Measurements from ENCODE around the gene DPP10.

The DPP10 gene

DNA sequence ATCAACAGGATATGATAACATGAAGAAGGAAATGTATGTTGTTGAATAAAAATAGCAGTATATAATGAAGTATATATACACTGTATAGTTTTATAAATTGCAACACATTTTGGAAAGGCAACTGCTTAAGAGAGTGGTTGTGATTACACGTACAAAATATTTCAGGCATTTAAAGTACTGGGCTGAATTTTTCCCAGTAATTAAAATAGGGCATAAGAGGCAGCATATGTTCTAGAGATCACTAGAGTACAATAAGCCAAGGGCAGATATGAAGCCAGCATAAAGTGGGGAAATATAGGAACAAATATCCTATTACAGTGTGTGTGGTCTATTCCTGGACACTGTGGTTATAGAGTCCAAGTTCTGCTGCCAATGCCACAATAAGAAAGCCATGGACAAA, 14.1 kb downstream of the DPP10 start:
- H3K36me3 ChIP-seq (ENCODE audit: control insufficient read depth in 2 of 2, insufficient read depth in 2 of 2, low read length in 2 of 2), result no peaks in the 10 kb centered on the region
- no peaks in the 10 kb centered on the region for H3K9me3 ChIP-seq (ENCODE audit: control insufficient read depth in 2 of 2, low read length in 2 of 2)
- H3K4me3 ChIP-seq (ENCODE audit: low read length in 2 of 2), result no peak overlapping the region
- no peaks in the 10 kb centered on the region for H3K27me3 ChIP-seq (ENCODE audit: control insufficient read depth in 1 of 2, insufficient read depth in 2 of 2, low read length in 2 of 2)
- H3K27ac ChIP-seq (ENCODE audit: low read length), result no peak overlapping the region
- H3K9ac ChIP-seq (ENCODE audit: low read length in 2 of 2), result no peak overlapping the region
- H3K4me1 ChIP-seq (ENCODE audit: control insufficient read depth, insufficient read depth, low read length), result no peaks in the 10 kb centered on the region

DNA sequence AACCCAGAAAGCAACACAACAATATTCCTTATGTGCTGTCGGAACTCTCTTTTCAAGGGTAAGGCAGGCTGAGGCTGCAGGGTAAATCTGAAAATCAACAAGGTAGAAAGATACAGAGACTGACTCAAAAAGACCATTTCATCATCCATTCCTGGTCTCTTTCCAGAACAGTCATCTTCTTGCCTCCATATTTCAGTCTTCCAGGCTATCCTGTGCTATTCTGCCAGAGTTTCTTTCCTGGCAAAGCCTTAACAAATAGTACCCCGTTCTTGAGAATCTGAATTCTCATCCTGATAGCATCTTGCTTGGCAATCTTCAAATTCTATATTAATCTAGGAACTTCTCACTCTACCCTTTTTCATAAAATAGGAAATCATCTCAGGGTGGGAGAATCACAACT, 15.5 kb downstream of the DPP10 start:
- no peak overlapping the region for H3K4me3 ChIP-seq (ENCODE audit: low read length in 2 of 2)
- no peak overlapping the region for H3K27ac ChIP-seq (ENCODE audit: low read length)
- H3K9me3 ChIP-seq (ENCODE audit: control insufficient read depth in 2 of 2, low read length in 2 of 2), result no peaks in the 10 kb centered on the region
- no peaks in the 10 kb centered on the region for H3K27me3 ChIP-seq (ENCODE audit: control insufficient read depth in 1 of 2, insufficient read depth in 2 of 2, low read length in 2 of 2)
- no peak overlapping the region for H3K9ac ChIP-seq (ENCODE audit: low read length in 2 of 2)
- H3K4me1 ChIP-seq (ENCODE audit: control insufficient read depth, insufficient read depth, low read length), result no peaks in the 10 kb centered on the region
- H3K36me3 ChIP-seq (ENCODE audit: control insufficient read depth in 2 of 2, insufficient read depth in 2 of 2, low read length in 2 of 2), result no peaks in the 10 kb centered on the region

DNA sequence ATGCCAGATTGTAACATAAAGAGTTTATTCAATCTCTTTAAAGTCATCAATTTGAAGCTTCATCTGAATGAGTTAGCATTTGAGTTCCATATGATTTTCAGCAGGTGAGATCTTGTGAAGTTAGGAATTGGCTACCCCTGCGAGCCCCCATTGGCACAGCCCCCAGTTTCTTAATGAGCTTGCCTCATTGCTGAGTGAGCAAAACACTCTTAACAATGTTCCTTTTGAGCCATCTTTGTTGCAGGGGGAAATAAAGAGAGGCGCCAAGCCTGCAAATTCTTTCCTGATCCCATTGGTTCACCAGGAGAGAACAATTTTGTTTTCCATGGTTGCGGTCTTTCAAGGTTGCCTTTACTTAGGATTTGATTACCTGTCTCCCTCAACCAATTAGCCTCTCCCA, 18.7 kb downstream of the DPP10 start:
- no peaks in the 10 kb centered on the region for H3K27me3 ChIP-seq (ENCODE audit: control insufficient read depth in 1 of 2, insufficient read depth in 2 of 2, low read length in 2 of 2)
- no peaks in the 10 kb centered on the region for H3K36me3 ChIP-seq (ENCODE audit: control insufficient read depth in 2 of 2, insufficient read depth in 2 of 2, low read length in 2 of 2)
- no peaks in the 10 kb centered on the region for H3K9me3 ChIP-seq (ENCODE audit: control insufficient read depth in 2 of 2, low read length in 2 of 2)
- H3K4me1 ChIP-seq (ENCODE audit: control insufficient read depth, insufficient read depth, low read length), result no peaks in the 10 kb centered on the region
- no peak overlapping the region for H3K27ac ChIP-seq (ENCODE audit: low read length)
- no peak overlapping the region for H3K9ac ChIP-seq (ENCODE audit: low read length in 2 of 2)
- no peak overlapping the region for H3K4me3 ChIP-seq (ENCODE audit: low read length in 2 of 2)

DNA sequence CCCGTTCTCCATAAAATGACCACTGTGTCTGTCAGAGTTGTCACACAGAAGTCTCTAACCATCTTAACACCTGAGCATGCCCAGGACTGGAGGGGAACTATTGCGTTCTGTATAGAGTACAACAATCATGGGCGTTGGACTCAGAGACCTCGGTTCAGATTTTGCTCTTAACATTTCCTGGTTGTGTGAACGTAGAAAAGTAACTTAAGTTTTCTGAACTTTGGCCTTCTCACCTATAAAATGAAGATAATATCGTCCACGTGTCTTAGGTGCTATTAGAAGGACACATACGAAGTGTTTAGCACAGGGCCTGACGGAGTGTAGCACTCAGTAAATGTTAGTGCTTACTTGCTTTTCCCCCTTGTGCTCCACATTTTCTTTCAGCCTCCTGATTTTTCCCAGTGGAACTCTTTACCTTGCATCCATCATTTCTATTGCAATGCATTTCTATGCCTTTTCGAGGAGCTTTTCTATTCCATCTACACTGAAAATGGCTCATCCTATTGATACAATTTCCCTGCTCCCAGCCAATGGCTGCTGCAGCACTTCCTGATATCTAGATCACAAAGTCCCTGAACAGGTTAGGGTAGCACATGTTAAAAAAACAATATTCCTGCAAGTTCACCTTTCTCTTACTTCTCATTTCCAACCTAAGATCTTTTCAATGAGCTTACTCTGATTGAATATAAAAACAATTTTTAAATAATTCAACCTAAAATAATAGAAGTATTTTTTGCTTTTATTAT, 22.7 kb downstream of the DPP10 start:
- Histone ChIP-seq H3K27ac (ENCODE audit: low read length) (no peak overlapping the region), H3K9me3 (ENCODE audit: control insufficient read depth in 2 of 2, low read length in 2 of 2) (no peaks in the 10 kb centered on the region)

DNA sequence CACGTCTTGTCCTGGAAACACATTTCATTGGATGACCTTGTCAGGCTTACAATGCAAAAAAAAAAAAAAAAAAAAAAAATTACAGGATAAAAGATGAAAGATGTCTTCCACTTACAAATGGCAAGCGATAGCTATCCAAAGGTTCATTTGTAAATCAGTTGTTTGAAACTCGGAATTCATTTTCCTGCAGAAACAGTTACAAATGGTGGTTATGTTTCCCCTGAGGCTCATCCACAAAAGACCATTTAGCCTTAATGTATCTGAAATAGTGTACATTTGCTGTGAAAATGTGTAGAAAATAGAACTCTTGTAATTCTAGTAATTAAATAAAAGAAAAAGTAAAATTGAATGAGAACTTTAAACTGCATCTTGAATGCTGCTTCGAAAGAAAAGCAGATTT, 25.9 kb downstream of the DPP10 start:
- Histone ChIP-seq H3K9me3 (ENCODE audit: control insufficient read depth in 2 of 2, low read length in 2 of 2) (no peaks in the 10 kb centered on the region), H3K4me1 (ENCODE audit: control insufficient read depth, insufficient read depth, low read length) (no peaks in the 10 kb centered on the region), H3K36me3 (ENCODE audit: control insufficient read depth in 2 of 2, insufficient read depth in 2 of 2, low read length in 2 of 2) (no peaks in the 10 kb centered on the region), H3K27me3 (ENCODE audit: control insufficient read depth in 1 of 2, insufficient read depth in 2 of 2, low read length in 2 of 2) (no peaks in the 10 kb centered on the region), H3K27ac (ENCODE audit: low read length) (no peak overlapping the region), H3K9ac (ENCODE audit: low read length in 2 of 2) (no peak overlapping the region), H3K4me3 (ENCODE audit: low read length in 2 of 2) (no peak overlapping the region)

More for the DNA sequence above, 22.7 kb downstream of the DPP10 start:
- Histone ChIP-seq H3K36me3 (ENCODE audit: control insufficient read depth in 2 of 2, insufficient read depth in 2 of 2, low read length in 2 of 2) (no peaks in the 10 kb centered on the region), H3K9ac (ENCODE audit: low read length in 2 of 2) (no peak overlapping the region), H3K4me1 (ENCODE audit: control insufficient read depth, insufficient read depth, low read length) (no peaks in the 10 kb centered on the region), H3K27me3 (ENCODE audit: control insufficient read depth in 1 of 2, insufficient read depth in 2 of 2, low read length in 2 of 2) (no peaks in the 10 kb centered on the region), H3K4me3 (ENCODE audit: low read length in 2 of 2) (no peak overlapping the region)

DNA sequence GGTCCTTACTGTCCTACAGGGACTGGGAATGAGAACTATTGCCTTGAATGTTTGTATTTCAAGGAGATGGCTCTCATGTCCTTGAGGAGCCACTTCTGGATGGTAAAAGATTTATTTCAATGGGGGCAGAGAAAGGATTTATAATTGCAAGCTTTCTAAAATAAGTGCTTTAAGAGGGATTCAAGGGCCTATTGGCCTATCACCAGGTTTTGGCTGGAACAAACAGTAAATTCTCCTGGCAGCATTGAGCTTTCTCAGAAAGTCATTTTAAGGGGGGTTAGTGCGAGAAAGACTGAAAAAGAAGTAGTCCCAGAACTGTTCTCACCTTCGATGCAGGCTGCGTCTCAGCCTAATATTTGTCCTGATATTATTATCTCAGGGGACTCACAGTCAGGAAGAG, 29.8 kb downstream of the DPP10 start:
- H3K9me3 ChIP-seq (ENCODE audit: control insufficient read depth in 2 of 2, low read length in 2 of 2), result no peaks in the 10 kb centered on the region
- H3K36me3 ChIP-seq (ENCODE audit: control insufficient read depth in 2 of 2, insufficient read depth in 2 of 2, low read length in 2 of 2), result no peaks in the 10 kb centered on the region
- no peaks in the 10 kb centered on the region for H3K4me1 ChIP-seq (ENCODE audit: control insufficient read depth, insufficient read depth, low read length)
- no peak overlapping the region for H3K4me3 ChIP-seq (ENCODE audit: low read length in 2 of 2)
- no peaks in the 10 kb centered on the region for H3K27me3 ChIP-seq (ENCODE audit: control insufficient read depth in 1 of 2, insufficient read depth in 2 of 2, low read length in 2 of 2)
- H3K9ac ChIP-seq (ENCODE audit: low read length in 2 of 2), result no peak overlapping the region
- H3K27ac ChIP-seq (ENCODE audit: low read length), result no peak overlapping the region

DNA sequence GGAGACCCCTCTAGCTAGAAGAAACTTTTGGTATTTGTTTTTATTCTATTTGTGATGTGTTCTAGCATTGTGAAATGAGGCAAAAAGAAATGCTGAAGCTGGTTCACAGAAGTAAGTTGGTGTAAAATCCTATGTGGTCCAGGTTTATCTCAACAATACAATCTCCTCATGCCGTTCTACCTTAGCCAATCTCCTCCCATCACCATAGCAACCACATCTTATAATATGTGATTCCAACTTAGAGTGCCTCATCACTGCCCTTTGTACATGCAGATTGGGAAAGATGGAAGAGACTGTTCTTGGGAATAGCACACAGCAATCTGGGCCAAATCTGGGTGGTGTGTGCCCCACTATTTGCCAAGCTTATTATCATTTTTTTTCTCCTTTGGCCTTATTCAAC, 30.3 kb downstream of the DPP10 start:
- Histone ChIP-seq H3K27ac (ENCODE audit: low read length) (no peak overlapping the region), H3K9ac (ENCODE audit: low read length in 2 of 2) (no peak overlapping the region), H3K9me3 (ENCODE audit: control insufficient read depth in 2 of 2, low read length in 2 of 2) (no peaks in the 10 kb centered on the region), H3K27me3 (ENCODE audit: control insufficient read depth in 1 of 2, insufficient read depth in 2 of 2, low read length in 2 of 2) (no peaks in the 10 kb centered on the region), H3K4me3 (ENCODE audit: low read length in 2 of 2) (no peak overlapping the region), H3K36me3 (ENCODE audit: control insufficient read depth in 2 of 2, insufficient read depth in 2 of 2, low read length in 2 of 2) (no peaks in the 10 kb centered on the region), H3K4me1 (ENCODE audit: control insufficient read depth, insufficient read depth, low read length) (no peaks in the 10 kb centered on the region)

DNA sequence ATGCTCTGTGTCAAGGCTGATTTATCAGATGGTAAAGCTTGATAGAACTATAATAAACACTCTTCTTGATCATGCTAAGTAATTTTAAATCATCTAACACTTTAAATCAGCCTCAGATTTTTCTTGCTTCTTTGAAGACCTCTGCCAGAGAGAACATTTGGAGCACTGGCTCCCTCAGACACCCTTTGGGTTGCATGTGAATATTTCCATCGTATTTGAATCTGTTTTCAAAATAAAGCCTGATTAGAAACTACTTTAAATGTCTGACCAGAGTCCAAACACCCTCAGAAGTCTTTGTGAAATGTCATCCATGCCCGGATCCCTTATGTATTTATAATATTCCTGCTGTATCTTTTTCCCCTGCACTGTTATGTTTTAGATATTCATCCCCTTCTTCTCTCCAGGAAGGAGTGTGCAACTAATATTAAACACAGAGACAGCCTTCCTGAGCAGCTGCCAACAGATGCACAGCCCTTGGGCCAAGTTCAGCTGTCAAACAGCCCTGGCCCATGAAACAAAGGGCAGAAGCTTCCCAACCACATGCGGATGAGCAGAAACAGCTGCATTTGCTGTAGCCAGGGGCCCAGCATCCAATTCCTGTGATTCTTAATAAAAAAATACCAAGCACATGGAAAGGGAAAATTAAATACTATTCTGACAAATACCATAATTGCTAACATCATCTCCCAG, 46.5 kb downstream of the DPP10 start:
- H3K4me3 ChIP-seq (ENCODE audit: low read length in 2 of 2), result no peak overlapping the region
- no peaks in the 10 kb centered on the region for H3K36me3 ChIP-seq (ENCODE audit: control insufficient read depth in 2 of 2, insufficient read depth in 2 of 2, low read length in 2 of 2)
- H3K9ac ChIP-seq (ENCODE audit: low read length in 2 of 2), result no peak overlapping the region
- H3K4me1 ChIP-seq (ENCODE audit: control insufficient read depth, insufficient read depth, low read length), result no peaks in the 10 kb centered on the region
- no peak overlapping the region for H3K27ac ChIP-seq (ENCODE audit: low read length)
- no peaks in the 10 kb centered on the region for H3K27me3 ChIP-seq (ENCODE audit: control insufficient read depth in 1 of 2, insufficient read depth in 2 of 2, low read length in 2 of 2)
- H3K9me3 ChIP-seq (ENCODE audit: control insufficient read depth in 2 of 2, low read length in 2 of 2), result no peaks in the 10 kb centered on the region

DNA sequence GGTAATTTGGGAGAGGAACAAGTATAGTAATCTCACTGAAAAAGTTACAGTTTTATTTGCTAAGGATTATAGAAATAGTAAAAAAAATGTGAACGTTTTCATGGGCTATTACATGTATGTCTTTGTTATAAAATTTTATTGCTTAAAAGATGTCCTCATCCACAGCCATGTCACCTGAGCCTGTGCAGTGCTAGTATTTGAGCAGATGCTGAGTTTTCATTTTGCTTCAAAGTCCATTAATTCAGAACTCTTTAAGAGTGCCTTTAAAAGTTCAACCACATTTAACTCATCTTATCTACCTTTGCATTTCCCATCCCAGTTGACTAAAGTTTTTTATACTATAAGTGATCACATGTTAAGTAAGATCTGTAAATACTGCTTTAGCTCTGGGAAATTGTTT, 52.6 kb downstream of the DPP10 start:
- H3K4me3 ChIP-seq (ENCODE audit: low read length in 2 of 2), result no peak overlapping the region
- H3K36me3 ChIP-seq (ENCODE audit: control insufficient read depth in 2 of 2, insufficient read depth in 2 of 2, low read length in 2 of 2), result no peaks in the 10 kb centered on the region
- no peak overlapping the region for H3K9ac ChIP-seq (ENCODE audit: low read length in 2 of 2)
- no peak overlapping the region for H3K27ac ChIP-seq (ENCODE audit: low read length)
- H3K4me1 ChIP-seq (ENCODE audit: control insufficient read depth, insufficient read depth, low read length), result no peaks in the 10 kb centered on the region
- H3K27me3 ChIP-seq (ENCODE audit: control insufficient read depth in 1 of 2, insufficient read depth in 2 of 2, low read length in 2 of 2), result no peaks in the 10 kb centered on the region
- no peaks in the 10 kb centered on the region for H3K9me3 ChIP-seq (ENCODE audit: control insufficient read depth in 2 of 2, low read length in 2 of 2)

DNA sequence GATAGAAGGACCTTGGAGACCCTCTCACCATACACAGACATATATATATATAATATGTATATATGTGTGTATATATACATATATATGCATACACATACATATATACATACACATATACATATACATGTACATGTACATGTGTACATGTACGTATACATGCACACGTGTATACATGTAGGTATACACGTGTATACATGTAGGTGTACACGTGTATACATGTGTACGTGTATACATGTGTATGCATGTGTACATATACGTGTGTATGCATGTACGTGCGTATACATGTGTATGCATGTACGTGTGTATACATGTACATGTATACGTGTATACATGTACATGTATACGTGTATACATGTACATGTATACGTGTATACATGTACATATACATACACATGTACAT, 54.5 kb downstream of the DPP10 start:
- Histone ChIP-seq H3K36me3 (ENCODE audit: control insufficient read depth in 2 of 2, insufficient read depth in 2 of 2, low read length in 2 of 2) (no peaks in the 10 kb centered on the region), H3K9me3 (ENCODE audit: control insufficient read depth in 2 of 2, low read length in 2 of 2) (no peaks in the 10 kb centered on the region), H3K4me3 (ENCODE audit: low read length in 2 of 2) (no peak overlapping the region), H3K4me1 (ENCODE audit: control insufficient read depth, insufficient read depth, low read length) (no peaks in the 10 kb centered on the region), H3K9ac (ENCODE audit: low read length in 2 of 2) (no peak overlapping the region), H3K27ac (ENCODE audit: low read length) (no peak overlapping the region), H3K27me3 (ENCODE audit: control insufficient read depth in 1 of 2, insufficient read depth in 2 of 2, low read length in 2 of 2) (no peaks in the 10 kb centered on the region)

DNA sequence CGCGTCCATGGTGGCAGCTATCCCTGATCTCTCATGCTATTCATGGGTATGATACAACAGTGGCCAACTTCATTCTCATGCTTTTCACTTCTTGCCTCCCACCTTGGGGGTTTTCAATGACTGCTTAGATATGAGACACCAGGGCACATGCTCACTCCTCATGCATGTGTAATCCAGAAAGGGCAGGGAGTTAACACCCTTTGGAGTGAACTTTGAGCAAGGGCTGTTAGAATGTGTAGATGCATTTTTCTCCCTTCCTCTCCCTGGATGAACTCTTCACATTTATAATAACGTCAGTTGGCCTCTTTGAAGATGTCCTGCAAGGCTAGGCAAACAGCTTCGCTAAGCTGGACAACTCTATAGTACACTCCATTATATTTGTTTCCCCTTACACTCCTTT, 56.7 kb downstream of the DPP10 start:
- no peak overlapping the region for H3K27ac ChIP-seq (ENCODE audit: low read length)
- no peaks in the 10 kb centered on the region for H3K9me3 ChIP-seq (ENCODE audit: control insufficient read depth in 2 of 2, low read length in 2 of 2)
- H3K36me3 ChIP-seq (ENCODE audit: control insufficient read depth in 2 of 2, insufficient read depth in 2 of 2, low read length in 2 of 2), result no peaks in the 10 kb centered on the region
- H3K9ac ChIP-seq (ENCODE audit: low read length in 2 of 2), result no peak overlapping the region
- H3K4me1 ChIP-seq (ENCODE audit: control insufficient read depth, insufficient read depth, low read length), result no peaks in the 10 kb centered on the region
- H3K4me3 ChIP-seq (ENCODE audit: low read length in 2 of 2), result no peak overlapping the region
- no peaks in the 10 kb centered on the region for H3K27me3 ChIP-seq (ENCODE audit: control insufficient read depth in 1 of 2, insufficient read depth in 2 of 2, low read length in 2 of 2)
